TTC549 (cell line): Measurements from ENCODE around the gene ADK.
"Not testable (repeated sequence)": the region's sequence is repeated elsewhere in the genome, so short reads cannot be mapped to it uniquely, and the experiment has no call there.

Experiments
- FAIRE-seq: peaks from 2 replicates; lab custom pipeline; 2012; peaks lifted over from hg19 to GRCh38; lab: Jason Lieb, UNC

Gene ADK

DNA sequence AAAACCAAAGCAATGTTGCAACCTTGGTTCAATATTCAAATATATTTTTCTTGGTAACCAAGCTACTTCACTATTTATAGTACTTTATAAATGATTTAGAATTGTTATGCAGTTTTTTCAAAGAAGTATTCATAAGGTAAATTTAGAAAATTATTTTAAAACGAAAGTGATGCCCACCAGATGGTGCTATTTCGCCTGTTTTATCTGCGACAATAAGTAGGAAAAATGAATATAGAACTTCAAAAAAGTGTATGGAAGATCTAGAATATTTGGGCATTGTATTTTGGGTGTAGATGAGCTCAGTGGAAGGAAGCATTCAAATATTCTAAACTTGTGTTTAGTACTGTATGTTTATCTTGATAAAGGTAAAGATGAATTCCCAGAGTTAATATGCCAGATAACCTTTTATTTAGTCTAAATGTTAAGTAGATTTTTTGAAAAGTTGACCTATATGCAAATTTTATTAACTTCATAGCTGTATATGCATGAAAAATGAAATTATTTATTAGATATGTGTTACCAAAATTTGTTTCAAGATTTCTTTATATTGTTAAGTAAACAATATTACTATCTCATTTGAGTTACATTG, 93.2 kb downstream of the ADK start:
- FAIRE-seq = peak; percentile 89

DNA sequence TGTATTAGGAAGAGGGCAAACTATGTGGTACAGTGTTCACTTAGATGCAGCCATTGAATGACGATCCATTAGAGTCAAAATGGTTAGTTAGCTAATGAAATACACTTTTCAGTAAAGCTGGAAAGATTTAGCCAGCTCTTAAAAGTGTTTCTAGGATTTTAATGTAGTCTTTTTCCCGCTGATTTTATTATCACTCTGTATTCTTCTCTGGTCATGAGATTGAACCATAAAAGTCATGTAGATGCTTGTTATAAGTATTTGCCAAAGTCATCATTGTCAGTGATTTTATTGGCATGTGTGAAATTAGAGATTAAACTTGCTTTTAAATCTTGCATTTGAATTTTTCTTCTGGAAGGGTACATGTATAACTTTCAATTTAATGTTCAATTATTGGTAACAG, 93.8 kb downstream of the ADK start:
- FAIRE-seq = no peak

DNA sequence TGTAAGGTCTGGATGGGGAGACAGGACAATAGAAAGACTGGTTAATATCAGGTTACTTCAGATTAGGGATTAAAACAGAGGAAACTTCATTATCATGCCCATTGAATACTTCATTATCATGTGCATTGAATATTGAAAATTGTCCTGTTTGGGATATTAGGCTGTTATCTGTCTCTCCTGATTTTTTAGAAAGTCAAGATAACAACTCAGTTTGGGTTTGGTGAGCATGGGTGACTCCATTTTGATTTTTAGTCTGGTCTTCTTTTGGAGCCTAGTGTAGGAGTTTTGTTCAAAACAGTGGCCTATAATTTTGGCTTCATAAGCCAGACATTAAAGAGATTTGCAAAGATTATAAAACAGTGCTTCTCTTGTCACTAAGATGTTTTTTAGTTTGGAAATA, 95.5 kb downstream of the ADK start:
- no peak for FAIRE-seq

DNA sequence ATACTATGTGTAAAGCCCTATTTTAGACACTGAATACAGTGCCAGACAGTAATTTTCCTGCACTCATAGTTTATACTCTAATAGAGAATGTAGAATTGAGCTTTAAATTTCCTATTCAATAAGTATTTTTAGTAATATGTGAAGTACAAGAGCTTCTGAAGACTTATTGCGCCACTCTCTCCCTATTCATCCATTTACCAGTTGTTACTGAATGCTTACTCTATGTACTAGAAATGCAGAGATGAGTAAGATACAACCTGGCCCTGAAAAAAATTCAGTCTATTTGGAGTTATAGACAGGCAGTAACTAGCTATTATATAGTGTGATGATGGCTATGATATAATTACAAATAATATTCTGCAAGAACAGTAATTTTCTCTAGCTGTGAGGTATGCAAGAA, 98.8 kb downstream of the ADK start:
- no peak for FAIRE-seq

DNA sequence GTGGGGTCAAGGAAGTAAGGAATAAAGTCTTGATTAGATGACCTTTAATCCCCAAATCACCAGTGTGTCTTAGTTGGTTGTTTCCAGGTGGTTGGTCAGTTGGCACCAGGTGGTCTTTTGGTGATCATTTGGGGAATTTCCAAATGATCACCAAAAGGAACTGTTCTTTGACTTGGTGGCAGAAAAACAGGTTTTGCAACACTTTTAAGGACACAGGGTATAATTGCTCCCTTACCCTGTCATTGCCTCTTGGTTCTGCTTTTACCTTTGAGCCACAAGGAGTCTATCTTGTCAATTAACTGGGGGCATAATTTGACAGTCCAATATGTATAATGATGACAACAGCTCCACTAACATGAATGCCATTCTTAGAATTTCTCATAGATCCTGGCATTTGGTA, 104.2 kb downstream of the ADK start:
- no peak for FAIRE-seq

DNA sequence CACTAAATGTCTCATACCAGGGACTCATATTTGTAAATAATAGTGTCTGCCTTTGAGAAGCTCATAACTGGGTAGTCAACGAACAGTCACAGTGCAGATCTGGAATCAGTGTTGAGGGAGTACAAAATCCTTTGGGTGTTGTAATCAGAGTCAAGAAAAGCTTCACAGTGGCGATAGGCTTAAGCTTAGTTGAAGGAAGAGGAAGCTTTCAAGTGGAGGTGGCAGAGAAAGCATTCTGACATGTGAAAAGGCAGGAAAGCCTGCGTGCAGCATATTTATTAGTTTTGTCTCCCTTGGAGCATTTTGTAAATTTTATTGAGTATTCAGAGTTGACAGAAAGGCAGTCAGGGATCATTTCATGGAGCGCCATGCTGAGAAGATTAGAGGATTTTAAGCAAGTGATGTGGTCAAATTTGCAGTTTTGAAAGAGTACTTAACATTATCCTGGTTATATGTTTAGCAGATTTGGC, 104.9 kb downstream of the ADK start:
- FAIRE-seq = no peak

DNA sequence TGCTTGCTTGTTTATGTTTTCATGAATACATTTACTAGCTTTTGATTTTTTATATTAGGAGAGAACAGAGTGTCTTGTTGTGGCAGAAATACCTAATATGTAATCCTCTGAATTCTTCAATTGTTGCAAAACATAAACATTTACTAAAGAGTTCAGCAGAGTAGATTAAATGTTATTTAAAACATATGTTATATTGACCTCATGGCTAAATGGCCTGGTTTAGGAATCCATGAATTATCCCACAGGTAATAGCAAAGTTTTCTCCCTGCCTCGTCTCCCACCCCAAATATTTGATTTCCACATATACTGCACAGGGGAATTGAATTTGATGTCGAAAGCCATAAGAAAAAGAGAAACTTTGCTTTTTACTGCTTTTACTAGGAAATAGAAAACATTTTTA, 111.8 kb downstream of the ADK start:
- FAIRE-seq = no peak

DNA sequence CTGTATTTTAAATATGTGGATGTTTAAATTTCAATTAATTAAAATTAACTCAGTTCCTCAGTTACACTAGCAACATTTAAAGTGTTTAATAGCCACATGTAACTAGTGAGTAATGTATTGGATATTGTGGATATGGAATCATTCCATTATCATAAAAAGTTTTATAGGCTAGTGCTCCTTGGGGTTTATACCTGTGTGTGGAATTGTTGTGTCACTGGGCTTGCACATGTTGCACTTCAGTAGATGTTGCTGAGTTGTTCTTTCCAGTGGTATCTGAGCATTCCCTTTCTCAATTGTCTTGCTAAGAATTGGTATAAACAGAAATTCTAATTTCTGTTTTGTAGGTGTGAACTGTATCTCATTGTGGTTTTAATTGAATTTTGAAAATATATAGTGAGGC, 113.0 kb downstream of the ADK start:
- FAIRE-seq = no peak

DNA sequence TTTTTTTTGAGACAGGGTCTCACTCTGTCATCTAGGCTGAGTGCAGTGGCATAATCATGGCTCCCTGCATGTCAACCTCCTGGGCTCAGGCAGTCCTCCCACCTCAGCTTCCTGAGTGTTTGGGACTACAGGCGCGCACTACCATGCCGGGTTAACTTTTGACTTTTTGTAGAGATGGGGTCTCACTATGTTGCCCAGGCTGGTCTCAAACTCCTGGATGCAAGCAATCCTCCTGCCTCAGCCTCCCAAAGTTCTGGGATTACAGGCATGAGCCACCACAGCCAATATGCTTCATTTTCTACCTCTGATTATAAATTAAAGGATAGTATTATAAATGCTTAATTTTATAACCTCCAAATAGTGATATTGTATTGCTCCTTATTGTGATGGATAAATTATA, 121.3 kb downstream of the ADK start:
- FAIRE-seq = no peak

DNA sequence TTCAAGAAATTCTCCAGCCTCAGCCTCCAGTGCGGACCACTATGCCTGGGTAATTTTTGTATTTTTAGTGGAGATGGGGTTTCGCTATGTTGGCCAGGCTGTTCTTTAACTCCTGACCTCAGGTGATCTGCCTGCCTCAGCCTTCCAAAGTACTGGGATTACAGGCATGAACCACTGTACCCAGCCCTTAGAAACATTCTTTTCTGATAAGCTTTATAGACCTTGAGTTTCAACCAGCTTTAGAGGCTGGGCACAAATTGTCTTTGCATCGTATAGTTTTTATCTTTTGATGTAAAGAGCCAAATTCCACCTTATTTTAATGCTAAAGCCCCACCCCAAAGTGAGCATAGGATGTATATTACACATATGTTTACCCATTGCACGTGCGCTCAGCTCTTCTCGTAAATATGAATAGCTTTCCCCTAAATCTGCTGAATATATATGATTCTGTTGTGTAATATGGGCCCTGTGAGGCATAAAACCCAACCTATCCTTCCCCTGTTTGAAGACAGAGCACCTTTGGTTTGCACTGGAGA, 124.8 kb downstream of the ADK start:
- FAIRE-seq = no peak

DNA sequence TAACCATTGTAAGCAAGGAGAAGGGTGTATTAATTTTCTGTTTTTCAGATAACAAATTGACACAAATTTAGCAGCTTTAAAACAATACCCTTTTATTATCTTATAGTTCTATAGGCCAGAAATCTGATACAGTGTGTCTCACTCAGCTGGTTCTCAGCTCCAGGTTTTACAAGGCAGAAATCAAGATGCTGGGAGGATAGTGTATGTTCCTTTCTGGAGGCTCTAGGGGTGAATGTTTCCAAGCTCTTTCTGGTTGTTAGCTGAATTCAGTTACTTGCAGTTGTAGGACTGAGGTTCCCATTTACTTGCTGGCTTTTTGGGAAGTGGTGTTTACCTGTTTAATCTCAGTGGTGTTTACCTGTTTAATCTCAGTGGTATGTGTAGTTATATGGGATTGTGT, 125.4 kb downstream of the ADK start:
- no peak for FAIRE-seq

DNA sequence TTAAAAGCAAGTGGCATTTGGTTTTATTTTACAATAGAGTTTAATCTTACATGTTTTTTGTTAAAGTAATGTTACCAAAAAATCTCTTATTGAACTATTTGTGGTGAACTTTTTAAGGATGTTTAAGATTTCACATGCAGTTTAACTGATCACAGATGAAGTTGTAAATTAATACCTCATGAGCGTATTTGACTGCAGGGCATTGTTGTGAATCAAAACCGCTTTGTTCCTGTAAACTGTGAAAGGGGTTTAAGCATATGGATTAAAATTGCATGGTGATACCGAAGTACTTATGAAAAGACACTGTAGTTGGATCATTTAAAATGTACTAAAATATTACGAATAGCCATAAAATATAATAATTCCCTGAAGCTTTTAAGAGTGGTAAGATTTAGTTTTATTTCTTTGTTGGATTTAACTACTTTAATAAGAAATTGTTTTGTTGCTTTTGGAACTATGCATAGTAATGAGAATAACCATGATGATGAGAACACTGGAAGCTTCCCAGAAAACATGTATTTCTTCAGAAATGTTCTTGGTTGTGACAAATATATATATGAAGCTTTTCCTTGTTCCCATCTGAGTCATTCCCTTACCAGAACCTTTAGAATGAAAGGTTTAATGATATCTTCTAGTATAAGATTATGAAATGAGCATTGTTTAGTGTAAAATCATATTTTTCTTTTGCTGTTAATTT, 131.3 kb downstream of the ADK start:
- FAIRE-seq = no peak

DNA sequence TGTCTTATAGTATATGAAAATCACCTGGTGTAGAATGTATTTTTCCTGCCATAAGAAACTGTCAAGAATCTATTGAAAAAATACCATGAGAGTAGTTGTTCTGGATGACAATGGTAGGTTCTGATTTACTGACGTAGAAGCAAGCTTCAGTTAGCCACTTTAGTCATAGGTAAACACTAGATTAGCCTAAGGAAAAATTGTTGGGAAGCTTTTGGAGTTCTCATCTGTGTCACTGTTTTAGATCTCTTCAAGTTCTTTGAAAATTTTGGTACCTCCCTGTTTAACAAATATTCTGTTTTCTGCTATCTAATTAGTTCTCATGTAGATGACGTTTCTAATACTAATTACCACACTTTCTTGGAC, 131.8 kb downstream of the ADK start:
- no peak for FAIRE-seq

DNA sequence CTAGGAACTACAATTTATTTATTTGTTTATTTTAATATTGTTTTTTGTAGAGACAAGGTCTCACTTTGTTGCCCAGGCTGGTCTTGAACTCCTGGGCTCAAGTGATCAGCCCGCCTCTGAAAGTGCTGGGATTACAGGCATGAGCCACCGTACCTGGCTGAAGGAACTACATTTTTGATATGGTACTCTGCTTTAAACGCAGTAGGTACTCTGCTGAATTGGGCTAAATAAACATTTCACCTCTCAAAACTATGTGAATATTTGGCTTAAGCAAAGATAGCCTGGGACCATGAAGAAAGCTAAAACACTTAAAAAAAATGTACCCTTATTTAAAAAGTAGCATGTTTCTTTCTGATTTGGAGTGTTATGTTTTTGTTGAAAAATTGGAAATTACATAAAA, 138.2 kb downstream of the ADK start:
- no peak for FAIRE-seq

DNA sequence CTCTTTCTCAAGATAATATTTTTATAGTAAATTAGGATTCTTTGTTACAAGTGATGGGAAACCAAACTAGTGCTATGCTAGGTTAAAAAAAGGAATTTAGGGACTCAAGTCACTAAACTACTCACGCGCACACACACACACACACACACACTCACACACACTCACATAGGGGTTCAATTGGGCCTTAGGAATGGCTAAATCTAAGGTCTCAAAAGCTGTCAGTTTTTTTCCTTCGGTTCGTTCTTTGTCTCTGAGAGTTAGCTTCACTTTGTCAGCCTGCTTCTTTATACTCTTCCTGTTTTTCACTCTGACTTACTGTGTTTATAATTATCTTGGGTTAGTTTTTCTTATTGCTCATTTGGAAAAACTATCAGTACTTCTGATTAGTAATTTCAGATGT, 138.9 kb downstream of the ADK start:
- FAIRE-seq = no peak

DNA sequence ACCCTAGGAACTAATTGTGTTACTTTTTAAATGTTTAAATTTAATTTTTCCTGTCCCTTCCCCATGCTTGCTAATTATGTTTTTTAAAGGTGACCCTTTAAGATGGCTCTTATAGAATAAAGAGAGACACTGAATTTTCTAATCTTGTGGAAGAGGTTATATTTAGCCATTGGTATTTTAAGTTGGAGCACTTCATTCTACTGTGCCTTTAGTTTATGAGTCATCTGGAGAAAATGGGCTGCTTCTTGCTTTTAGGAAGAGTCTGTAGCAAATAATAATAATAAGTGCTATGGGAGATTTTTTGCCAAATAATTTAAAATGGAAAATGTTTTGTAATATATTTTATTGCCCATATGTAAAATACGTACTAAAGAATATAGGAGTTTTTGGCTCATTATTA, 139.7 kb downstream of the ADK start:
- no peak for FAIRE-seq

DNA sequence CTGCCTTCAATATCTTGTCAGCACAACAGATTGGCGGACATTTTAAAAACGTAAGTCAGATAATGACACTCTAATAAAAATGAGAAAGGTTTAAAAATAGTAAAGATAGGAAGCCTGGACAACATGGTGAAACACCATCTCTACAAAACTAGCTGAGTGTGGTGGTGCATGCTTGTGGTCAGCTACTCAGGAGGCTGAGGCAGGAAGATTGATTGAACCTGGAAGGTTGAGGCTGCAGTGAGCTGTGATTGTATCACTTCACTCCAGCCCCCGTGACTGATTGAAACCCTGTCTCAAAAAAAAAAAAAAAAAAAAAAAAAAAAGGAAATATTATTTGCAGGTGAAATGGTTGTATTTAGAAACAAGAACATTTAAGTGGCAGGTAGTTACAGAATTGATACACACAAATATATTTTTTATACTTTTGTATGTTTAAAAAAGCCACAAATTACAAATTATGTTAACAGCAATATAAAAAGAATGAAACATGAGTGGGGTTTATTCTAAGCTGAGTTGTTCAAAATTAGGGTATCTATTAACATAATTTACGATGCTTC, 141.9 kb downstream of the ADK start:
- no peak for FAIRE-seq

DNA sequence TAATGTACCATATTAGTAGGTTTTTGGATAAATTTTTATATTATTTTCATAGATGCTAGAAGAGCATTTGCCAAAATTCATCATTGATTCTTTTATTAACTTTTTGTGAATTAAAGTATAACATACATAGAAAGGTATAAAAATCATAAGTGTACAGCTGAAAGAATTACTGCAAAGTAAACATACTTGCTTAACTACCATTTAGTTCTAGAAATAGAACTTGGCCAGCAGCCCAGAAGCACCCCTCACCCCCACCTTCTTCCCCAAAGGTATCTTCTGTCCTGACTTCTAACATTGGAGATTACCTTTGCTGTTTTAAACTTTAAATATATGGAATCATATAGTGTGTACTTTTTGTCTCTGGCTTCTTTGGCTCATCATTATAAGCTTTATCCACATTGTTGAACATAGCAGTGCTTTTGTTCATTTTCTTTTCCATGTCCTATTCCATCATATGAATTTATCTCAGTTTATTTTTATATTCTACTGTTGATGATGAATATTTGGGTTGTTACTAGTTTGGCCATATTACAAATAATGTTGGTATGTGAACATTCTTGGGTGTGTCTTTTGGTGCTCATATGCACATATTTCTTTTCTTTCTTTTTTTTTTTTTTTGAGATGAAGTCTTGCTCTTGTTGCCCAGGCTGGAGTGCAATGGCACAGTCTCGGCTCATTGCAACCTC, 142.8 kb downstream of the ADK start:
- no peak for FAIRE-seq

DNA sequence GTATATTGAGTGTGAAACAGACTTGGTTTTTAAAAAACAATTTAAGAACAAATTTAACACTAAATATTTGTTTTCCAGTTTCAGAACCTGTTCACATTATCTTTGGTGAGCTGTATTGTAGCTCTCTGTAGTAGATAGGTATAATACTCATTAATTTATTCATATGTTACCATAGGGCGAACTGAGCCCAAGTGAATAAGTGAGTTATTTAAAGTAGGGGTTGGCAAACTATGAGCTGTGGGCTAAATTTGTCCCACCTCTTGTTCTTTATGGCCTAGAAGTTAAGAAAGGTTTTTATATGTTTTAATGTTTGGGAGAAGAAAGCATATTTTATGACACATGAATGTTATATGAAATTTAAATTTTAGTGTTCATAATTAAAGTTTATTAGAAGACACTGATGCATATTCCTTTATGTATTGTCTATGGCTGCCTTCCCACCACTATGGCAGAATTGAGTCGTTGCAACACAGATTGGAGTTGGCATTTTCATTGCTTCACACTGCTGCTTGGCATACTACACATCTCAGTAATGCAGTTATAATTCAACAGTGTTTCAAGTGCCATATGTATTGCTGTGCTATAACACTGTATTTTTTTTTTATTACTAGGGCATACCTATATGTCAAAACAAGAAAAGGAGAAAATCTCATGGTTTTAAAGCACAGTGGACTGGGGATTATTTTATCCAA, 146.5 kb downstream of the ADK start:
- FAIRE-seq = no peak

DNA sequence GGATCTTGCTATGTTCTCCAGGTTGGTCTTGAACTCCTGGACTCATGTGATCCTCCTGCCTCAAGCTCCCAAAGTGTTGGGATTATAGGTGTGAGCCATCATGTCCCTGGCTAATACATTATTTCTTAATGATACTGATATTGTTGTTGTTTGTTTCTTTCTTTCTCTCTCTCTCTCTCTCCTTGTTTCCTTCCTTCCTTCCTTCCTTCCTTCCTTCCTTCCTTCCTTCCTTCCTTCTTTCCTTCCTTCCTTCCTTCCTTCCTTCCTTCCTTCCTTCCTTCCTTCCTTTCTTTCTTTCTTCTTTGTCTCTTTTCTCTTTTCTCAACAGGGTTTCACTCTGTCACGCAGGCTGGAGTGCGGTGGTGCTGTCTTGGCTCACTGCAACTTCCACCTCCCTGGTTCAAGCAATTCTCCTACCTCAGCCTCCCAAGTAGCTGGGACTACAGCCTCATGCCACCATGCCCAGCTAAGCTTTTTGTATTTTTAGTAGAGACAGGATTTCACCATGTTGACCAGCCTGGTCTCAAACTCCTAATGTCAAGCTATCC, 149.1 kb downstream of the ADK start:
- not testable (repeated sequence) for FAIRE-seq

DNA sequence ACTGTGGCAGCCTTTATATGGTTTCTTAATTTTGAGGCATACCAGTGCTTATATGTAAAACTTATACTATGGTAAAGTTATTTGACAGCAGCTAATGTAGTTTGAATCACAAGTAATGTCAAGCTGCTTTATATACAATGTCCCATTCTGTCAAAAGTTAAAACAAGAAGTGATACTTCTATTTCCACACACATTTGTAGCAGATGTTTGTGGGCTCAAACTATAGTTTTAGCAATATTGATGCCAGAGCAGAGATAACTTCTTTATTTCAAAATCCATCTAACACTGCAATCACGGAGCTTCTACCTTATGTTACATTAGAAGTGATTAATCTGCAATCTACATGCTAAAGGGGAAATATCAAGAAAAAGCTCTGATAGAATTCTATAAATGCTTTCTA, 149.6 kb downstream of the ADK start:
- no peak for FAIRE-seq

DNA sequence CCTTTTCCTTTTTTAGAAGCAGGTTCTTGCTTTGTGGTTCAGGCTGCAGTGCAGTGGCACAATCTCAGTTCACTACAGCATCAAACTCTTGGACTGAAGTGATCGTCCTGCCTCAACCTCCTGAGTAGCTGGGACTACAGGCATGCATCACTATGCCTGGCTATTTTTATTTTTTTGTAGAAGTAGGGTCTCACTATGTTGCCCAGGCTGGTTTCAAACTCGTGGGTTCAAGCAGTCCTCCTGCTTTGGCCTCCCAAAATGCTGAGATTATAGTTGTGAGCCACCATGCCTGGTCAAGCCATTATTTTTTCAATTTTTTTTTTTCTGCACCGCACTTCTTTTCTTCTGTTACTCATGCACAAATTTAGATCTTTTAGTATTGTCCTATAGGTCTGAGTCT, 154.7 kb downstream of the ADK start:
- FAIRE-seq = no peak
